ENCODE measurements around the gene AIFM2. TPM values are rescaled to one million over a fixed set of nuclear protein-coding genes. Genes with fewer than 3 reads are reported as not detected.

Gene AIFM2
- total and polyA plus RNA-seq, 10 of the 15 experiments (the other 5 are each of a cell fraction or from before 2014, with no cell fraction given) = 4.5 to 30.8 (median 15.6) TPM

DNA sequence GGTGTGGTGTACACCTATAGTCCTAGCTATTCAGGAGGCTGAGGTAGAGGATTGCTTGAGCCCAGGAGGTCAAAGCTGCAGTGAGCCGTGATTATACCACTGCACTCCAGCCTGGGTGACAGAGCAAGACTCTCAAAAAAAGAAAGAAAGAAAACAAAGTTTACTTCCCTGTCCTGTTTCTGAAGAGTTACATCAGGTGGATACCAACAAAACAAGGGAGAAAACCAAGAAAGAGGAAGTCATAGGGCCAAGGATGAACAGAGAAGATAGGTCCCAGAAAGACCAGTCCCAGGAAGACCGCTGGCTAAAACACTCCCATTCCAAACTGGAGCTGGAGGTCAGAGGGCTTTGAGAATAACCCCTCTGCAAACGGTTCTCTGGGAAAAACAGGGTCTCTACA is 66.4 kb downstream of the AIFM2 start:
- H3K27me3 ChIP-seq (replicated peaks in 1 of 2; ENCODE audit: control insufficient read depth in 2 of 2, insufficient read depth in 2 of 2, low read length in 1 of 2) = peaks cover 0 to 2% of the 10 kb centered on the region in 2 experiments; a peak in 2 of 4 replicates
- ChIA-PET CTCF (no interaction called here), RAD21 (ENCODE audit: unreplicated experiment) (interaction anchor here (1.4 kb wide), 1 partner anchor 156 kb away, joined by 3 read pairs; no protein-coding TSS in a partner anchor), POLR2A (no interaction called here), SMC1A (ENCODE audit: uncharacterized antibody, unreplicated experiment) (no interaction called here)
- FAIRE-seq (no peak), ATAC-seq (no peak), DNase-seq (ENCODE audit: low read depth, low spot score) (no peak)
- TF ChIP-seq HSF1 (IDR thresholded peaks at IDR 0.05; ENCODE audit: low read depth, low read length) (no peak), ZNF274 (IDR thresholded peaks at IDR 0.05; ENCODE audit: insufficient read depth, insufficient read length) (no peak), MEF2B (IDR thresholded peaks at IDR 0.05; ENCODE audit: partially characterized antibody, poor library complexity, severe bottlenecking) (no peak), ZNF207 (IDR thresholded peaks at IDR 0.05; ENCODE audit: borderline replicate concordance) (no peak), MTA2 (IDR thresholded peaks at IDR 0.05; ENCODE audit: low read depth) (no peak), POLR2A (IDR thresholded peaks at IDR 0.05; ENCODE audit: low read depth, low read length) (no peak), SMC3 (IDR thresholded peaks at IDR 0.05; ENCODE audit: borderline replicate concordance, low read length) (no peak), TCF7 (IDR thresholded peaks at IDR 0.05; ENCODE audit: borderline replicate concordance) (no peak), RCOR1 (conservative IDR thresholded peaks at IDR 0.05; ENCODE audit: low read depth, low read length) (no peak), SUPT20H (IDR thresholded peaks at IDR 0.05; ENCODE audit: borderline replicate concordance, control insufficient read depth, low read depth, low read length) (no peak), CEBPB (IDR thresholded peaks at IDR 0.05; ENCODE audit: borderline replicate concordance in 1 of 2, low read depth in 2 of 2, low read length in 2 of 2) (no peak), CBX3 (IDR thresholded peaks at IDR 0.05; ENCODE audit: borderline replicate concordance, low read depth) (no peak), SIN3A (IDR thresholded peaks at IDR 0.05; ENCODE audit: low read depth, low read length) (no peak), STAT3 (IDR thresholded peaks at IDR 0.05; ENCODE audit: low read depth, low read length) (no peak), PRDM15 (CRISPR knock-in tag; IDR thresholded peaks at IDR 0.05) (no peak), PAX8 (IDR thresholded peaks at IDR 0.05) (no peak), MLLT1 (IDR thresholded peaks at IDR 0.05) (no peak)
- TF ChIP-seq, protein P1, sequence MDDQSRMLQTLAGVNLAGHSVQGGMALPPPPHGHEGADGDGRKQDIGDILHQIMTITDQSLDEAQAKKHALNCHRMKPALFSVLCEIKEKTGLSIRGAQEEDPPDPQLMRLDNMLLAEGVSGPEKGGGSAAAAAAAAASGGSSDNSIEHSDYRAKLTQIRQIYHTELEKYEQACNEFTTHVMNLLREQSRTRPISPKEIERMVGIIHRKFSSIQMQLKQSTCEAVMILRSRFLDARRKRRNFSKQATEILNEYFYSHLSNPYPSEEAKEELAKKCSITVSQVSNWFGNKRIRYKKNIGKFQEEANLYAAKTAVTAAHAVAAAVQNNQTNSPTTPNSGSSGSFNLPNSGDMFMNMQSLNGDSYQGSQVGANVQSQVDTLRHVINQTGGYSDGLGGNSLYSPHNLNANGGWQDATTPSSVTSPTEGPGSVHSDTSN (IDR thresholded peaks at IDR 0.05; ENCODE audit: insufficient replicate concordance, low read depth, low read length) = no peak
- H3K9ac ChIP-seq (ENCODE audit: control insufficient read depth, insufficient read depth, low read length) = no peak overlapping the region
- no peaks in the 10 kb centered on the region for H3K9me3 ChIP-seq (replicated peaks; ENCODE audit: control insufficient read depth, insufficient read depth, low read length)
- no TSS peak for BruUV-seq (replicated peaks)
- H3K79me2 ChIP-seq (ENCODE audit: control insufficient read depth, insufficient read depth, low read length) = no peaks in the 10 kb centered on the region
- no peaks in the 10 kb centered on the region for H3K4me1 ChIP-seq (ENCODE audit: control insufficient read depth, insufficient read depth, low read length)
- H3K4me3 ChIP-seq = no peak overlapping the region
- H3K27ac ChIP-seq (ENCODE audit: control insufficient read depth, insufficient read depth) = no peak overlapping the region
- intact Hi-C loops (cut with micrococcal nuclease; ENCODE audit: unreplicated experiment) = no loop called here
- no peak overlapping the region for H3K4me2 ChIP-seq (ENCODE audit: control insufficient read depth, insufficient read depth)
- H4K20me1 ChIP-seq (ENCODE audit: control insufficient read depth, insufficient read depth) = no peaks in the 10 kb centered on the region
- no peaks in the 10 kb centered on the region for H3K36me3 ChIP-seq (ENCODE audit: control insufficient read depth in 2 of 2, insufficient read depth in 2 of 2, low read length in 1 of 2)
- H2AFZ ChIP-seq (ENCODE audit: control insufficient read depth, low read depth, low read length) = no peak overlapping the region
- 39% methylated on average over 3 of the region's 3 CpGs for WGBS (ENCODE audit: insufficient coverage, insufficient replicate concordance, low lambda C conversion rate, missing lambda C conversion rate)
- in situ Hi-C loops (cut with MboI) = no loop called here

All from GM12878 (cell line).